Thoracic aorta endothelial cell (primary cell): ENCODE results near the gene NDST4. TPM values are rescaled to one million over a fixed set of nuclear protein-coding genes. Genes with fewer than 3 reads are reported as not detected.

Experiments used
- small RNA-seq: library from RNA; depleted of rRNA; stranded (forward); fragments of <200 nt; gene quantifications from one replicate; pipeline ENCODE3, GENCODE V24; 2012
- total RNA-seq: library from RNA; depleted of rRNA; stranded (reverse); fragments of >200 nt; gene quantifications from 2 replicates; pipeline ENCODE4 v1.2.3, GENCODE V29; 2012

NDST4 gene
- not detected in 2 replicates for total RNA-seq

GRCh38 chr4:115113506-115114106 is at the start of gene NDST4:
TSS of gene NDST4 (minus strand) at chr4:115113620. CDS start at chr4:115077036, 36,584 bp downstream.

Small RNA genes lying within 50 kb of the gene (small RNA-seq; reads per million reads assigned to genes)
- not detected for gene RN7SL808P
